Chondrocyte (in vitro differentiated cells): Measurements from ENCODE around the gene LPCAT1. TPM values are rescaled to one million over a fixed set of nuclear protein-coding genes. Genes with fewer than 3 reads are reported as not detected.
"Not testable (repeated sequence)": the region's sequence is repeated elsewhere in the genome, so short reads cannot be mapped to it uniquely, and the experiment has no call there.

Experiments used
- DNase-seq: peaks from one replicate; pipeline ENCODE4 v3.0.0; 2021; ENCODE audit warnings: mixed read lengths, low spot score
- H3K27ac Mint-ChIP-seq: one replicate; pipeline ENCODE4 v1.8.0; 2021; ENCODE audit warnings: mild to moderate bottlenecking, moderate library complexity, mixed read lengths; ENCODE audit not compliant: unreplicated experiment
- H3K27me3 Mint-ChIP-seq: 2 replicates; pipeline ENCODE4 v1.8.0; 2021; ENCODE audit warnings: low read depth, mixed read lengths
- H3K36me3 Mint-ChIP-seq: 2 replicates; pipeline ENCODE4 v1.8.0; 2021; ENCODE audit warnings: low read depth, mixed read lengths
- H3K4me1 Mint-ChIP-seq: 2 replicates; pipeline ENCODE4 v1.8.0; 2021; ENCODE audit warnings: low read depth, mild to moderate bottlenecking, mixed read lengths
- H3K4me3 Mint-ChIP-seq: one replicate; pipeline ENCODE4 v1.8.0; 2021; ENCODE audit warnings: mild to moderate bottlenecking, moderate library complexity, mixed read lengths; ENCODE audit not compliant: unreplicated experiment
- H3K9me3 Mint-ChIP-seq: 2 replicates; pipeline ENCODE4 v1.8.0; 2021; ENCODE audit warnings: low read depth, mixed read lengths
- total RNA-seq: library from RNA; stranded (reverse); gene quantifications from 3 replicates; pipeline ENCODE4 v1.2.1, GENCODE V29; 2021
- TF ChIP-seq, protein P1 (sequence below): fragments of 200-600 bp; sonication (generic); IDR thresholded peaks from 2 replicates; pipeline ENCODE4 v1.5.0; 2021; ENCODE audit warnings: antibody characterized with exemption, mild to moderate bottlenecking, moderate library complexity

Gene LPCAT1
- total RNA-seq, 1 donor from 2014 or later = 49.4 TPM

DNA sequence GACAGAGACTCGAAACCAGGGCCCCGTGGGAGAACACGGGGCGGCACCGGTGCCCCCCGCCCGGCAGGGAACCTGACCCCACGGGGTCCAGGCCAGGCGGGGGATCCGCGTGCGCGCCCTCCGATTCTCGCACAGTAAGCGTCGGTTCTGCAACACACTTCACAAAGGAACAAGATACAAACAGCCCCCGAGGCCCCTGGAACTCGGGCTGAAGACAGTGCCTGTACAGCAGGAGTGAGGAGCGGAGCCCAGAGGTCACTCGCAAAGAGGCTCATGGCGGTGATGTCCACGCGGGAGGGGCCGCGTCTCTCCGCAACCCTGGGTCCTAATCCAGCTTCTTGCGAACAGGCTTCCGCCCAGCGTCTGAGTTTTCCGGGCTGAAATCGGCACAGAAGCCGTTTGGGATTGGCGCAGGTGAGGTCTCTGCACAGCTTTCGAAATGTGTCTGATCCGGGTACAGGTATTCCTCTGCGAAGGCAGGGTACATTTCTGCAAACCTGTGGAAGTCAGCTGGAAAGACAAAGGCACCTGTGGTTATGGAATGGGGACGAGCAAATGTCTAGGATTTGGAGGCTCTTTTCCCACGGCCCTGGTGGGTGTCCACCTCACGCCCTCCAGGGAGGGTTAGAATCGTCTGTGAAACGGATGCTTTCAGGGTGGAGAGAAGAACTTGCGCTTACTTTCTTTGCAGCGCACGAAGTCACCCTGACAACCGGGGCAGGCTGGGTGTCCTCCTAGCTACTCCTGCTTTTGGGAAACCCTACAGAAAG, 60.2 kb downstream of the LPCAT1 start:
- Mint-ChIP-seq H3K27me3 (no peaks in the 10 kb centered on the region), H3K4me1 (peaks cover 2% of the 10 kb centered on the region), H3K9me3 (peaks cover under 1% of the 10 kb centered on the region), H3K4me3 (no peak overlapping the region), H3K36me3 (peaks cover 46% of the 10 kb centered on the region), H3K27ac (no peak overlapping the region)
- no peak for DNase-seq
- TF ChIP-seq, protein P1, sequence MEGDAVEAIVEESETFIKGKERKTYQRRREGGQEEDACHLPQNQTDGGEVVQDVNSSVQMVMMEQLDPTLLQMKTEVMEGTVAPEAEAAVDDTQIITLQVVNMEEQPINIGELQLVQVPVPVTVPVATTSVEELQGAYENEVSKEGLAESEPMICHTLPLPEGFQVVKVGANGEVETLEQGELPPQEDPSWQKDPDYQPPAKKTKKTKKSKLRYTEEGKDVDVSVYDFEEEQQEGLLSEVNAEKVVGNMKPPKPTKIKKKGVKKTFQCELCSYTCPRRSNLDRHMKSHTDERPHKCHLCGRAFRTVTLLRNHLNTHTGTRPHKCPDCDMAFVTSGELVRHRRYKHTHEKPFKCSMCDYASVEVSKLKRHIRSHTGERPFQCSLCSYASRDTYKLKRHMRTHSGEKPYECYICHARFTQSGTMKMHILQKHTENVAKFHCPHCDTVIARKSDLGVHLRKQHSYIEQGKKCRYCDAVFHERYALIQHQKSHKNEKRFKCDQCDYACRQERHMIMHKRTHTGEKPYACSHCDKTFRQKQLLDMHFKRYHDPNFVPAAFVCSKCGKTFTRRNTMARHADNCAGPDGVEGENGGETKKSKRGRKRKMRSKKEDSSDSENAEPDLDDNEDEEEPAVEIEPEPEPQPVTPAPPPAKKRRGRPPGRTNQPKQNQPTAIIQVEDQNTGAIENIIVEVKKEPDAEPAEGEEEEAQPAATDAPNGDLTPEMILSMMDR = no peak

DNA sequence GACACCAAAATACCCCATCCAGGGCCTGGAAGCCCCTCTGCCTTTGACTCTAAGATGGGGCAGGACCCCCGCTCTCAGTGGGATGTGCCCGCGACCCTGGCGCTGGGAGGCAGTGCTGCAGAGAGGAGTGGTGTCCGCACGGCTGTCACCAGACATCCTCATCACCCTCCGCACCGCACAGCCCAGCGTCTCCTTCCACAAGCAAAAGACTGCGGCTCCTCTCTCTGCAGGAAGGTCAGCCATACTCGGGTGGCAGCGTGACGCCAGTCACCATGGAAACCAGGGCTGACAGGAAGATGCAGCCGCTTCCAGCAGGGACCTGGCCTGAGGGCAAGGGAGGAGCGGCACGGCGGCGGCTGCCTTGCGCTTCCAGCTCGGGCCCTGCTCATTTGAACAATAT, 61.4 kb downstream of the LPCAT1 start:
- TF ChIP-seq, protein P1 = no peak
- DNase-seq = peak; percentile 79
- Mint-ChIP-seq H3K27me3 (no peaks in the 10 kb centered on the region), H3K4me3 (no peak overlapping the region), H3K27ac (no peak overlapping the region), H3K9me3 (peaks cover 9% of the 10 kb centered on the region), H3K4me1 (peaks cover 2% of the 10 kb centered on the region), H3K36me3 (peaks cover 49% of the 10 kb centered on the region)

DNA sequence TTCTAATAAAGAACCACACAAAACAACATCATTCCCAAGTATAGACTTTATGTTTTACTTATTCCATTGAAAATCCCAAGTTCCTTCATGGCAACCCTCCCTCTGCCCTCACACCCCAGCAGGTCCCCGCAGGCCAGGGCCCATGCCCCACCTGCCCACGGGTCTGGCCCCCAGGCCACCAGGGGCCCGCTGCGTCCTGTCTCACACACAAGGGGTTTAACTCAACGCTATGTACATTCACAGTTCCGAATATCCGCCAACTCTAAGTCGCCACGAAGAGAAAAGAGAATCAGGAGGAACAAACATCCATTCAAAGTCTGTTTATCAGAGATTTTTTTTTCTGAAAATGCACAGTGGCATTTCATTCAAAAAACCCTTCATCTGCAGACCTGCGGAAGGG, 62.4 kb downstream of the LPCAT1 start:
- Mint-ChIP-seq H3K36me3 (peaks cover 55% of the 10 kb centered on the region), H3K9me3 (peaks cover 18% of the 10 kb centered on the region), H3K4me1 (peaks cover 2% of the 10 kb centered on the region), H3K4me3 (no peak overlapping the region), H3K27me3 (no peaks in the 10 kb centered on the region), H3K27ac (no peak overlapping the region)
- TF ChIP-seq, protein P1 = no peak
- DNase-seq = no peak

DNA sequence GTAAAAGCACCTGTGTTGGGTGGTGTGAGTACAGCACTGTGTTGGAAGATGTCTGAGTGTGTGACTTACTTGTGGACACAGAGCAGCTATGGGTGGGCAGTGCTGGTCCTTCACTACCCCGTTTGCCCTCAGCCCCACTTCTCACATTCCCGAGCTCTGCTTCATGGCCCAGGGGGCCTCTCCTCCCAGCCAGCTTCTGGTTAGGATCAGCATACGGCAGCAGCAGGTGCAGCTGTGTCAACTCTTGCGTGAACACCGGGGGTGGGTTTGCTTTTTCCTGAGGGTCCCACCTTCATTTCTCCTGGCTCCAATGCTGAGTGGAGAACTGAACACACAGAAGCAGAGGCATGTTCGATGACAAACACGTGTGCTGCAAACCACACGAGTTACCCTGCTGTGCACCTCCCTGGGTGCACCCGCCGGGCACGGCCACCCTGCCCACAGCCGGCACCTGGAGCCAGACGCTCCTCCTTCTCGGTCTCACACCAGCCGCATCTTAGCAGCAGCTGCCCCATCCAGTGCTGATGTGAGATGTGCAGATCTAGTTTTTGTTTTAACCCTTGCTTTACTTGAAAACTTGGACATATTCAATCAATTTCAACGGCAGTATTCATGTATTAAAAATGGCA, 63.6 kb downstream of the LPCAT1 start:
- H3K36me3 Mint-ChIP-seq = peaks cover 53% of the 10 kb centered on the region
- H3K9me3 Mint-ChIP-seq = peaks cover 24% of the 10 kb centered on the region
- no peak overlapping the region for H3K4me3 Mint-ChIP-seq
- H3K4me1 Mint-ChIP-seq = peaks cover 2% of the 10 kb centered on the region
- H3K27me3 Mint-ChIP-seq = no peaks in the 10 kb centered on the region
- H3K27ac Mint-ChIP-seq = no peak overlapping the region
- TF ChIP-seq, protein P1 = no peak
- DNase-seq = no peak

DNA sequence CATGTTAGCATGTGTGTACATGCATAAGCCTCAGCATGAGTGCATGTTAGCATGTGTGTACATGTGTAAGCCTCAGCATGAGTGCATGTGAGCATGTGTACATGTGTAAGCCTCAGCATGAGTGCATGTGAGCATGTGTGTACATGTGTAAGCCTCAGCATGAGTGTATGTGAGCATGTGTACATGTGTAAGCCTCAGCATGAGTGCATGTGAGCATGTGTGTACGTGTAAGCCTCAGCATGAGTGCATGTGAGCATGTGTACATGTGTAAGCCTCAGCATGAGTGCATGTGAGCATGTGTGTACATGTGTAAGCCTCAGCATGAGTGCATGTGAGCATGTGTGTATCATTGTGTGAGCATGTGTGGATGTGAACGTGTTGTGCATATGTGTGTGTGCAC, 64.3 kb downstream of the LPCAT1 start:
- H3K27ac Mint-ChIP-seq, H3K4me1 Mint-ChIP-seq, DNase-seq, H3K27me3 Mint-ChIP-seq, H3K4me3 Mint-ChIP-seq: not testable (repeated sequence)
- Mint-ChIP-seq H3K36me3 (peaks cover 50% of the 10 kb centered on the region), H3K9me3 (peaks cover 32% of the 10 kb centered on the region)

DNA sequence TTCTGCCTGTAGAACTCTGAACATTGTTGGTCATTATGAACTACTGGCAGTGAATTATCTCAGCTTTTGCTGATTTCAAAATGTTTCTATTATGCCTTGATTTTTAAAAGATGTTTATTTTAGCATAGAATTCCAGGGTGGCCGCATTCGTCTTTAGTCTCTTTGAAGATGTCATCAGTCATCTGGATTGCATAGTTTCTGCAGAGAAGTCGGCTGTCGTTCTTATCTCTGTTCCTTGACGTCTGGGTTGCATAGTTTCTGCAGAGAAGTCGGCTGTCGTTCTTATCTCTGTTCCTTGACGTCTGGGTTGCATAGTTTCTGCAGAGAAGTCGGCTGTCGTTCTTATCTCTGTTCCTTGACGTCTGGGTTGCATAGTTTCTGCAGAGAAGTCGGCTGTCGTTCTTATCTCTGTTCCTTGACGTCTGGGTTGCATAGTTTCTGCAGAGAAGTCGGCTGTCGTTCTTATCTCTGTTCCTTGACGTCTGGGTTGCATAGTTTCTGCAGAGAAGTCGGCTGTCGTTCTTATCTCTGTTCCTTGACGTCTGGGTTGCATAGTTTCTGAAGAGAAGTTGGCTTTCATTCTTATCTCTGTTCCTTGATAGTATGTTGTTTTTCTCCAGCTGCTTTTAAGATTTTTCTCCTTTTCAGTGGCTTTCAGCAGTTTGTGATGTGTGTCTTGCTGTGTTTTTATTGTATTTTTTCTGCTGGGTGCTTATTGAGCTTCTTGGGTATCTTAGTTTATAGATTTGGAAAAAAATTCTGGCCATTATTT, 67.5 kb downstream of the LPCAT1 start:
- not testable (repeated sequence) for H3K27ac Mint-ChIP-seq, DNase-seq, H3K4me3 Mint-ChIP-seq, H3K4me1 Mint-ChIP-seq
- H3K9me3 Mint-ChIP-seq = peaks cover 56% of the 10 kb centered on the region
- H3K27me3 Mint-ChIP-seq = peaks cover 13% of the 10 kb centered on the region
- peaks cover 43% of the 10 kb centered on the region for H3K36me3 Mint-ChIP-seq
